Hematopoietic multipotent progenitor cell treated with erythropoietin and hydrocortisone succinate and interleukin-3 and kit ligand, for 17 days (in vitro differentiated cells): ENCODE results near the gene ABHD8.
"Not testable (repeated sequence)": the region's sequence is repeated elsewhere in the genome, so short reads cannot be mapped to it uniquely, and the experiment has no call there.

Experiments used
- DNase-seq: peaks from one replicate; pipeline ENCODE4 v3.0.0-alpha.2; 2015; ENCODE audit warnings: low spot score

The ABHD8 gene

DNA sequence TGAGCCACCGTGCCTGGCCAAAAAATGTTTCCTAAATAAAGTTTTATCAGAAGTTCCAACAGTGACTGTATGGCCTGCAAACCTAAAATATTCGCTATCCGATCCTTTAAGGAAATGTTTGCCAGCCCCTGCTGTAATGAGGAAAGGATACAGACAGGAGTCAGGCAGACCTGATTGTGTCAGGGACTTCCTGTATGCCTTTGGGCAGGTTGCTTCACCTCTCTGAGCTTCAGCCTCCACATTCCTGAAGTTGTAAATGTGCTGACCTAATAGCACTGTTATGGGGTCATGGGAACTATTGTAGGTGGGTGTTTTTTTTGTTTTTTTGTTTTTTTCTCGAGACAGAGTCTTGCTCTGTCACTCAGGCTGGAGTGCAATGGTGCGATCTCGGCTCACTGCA is 6.2 kb downstream of the ABHD8 start:
- DNase-seq = no peak

DNA sequence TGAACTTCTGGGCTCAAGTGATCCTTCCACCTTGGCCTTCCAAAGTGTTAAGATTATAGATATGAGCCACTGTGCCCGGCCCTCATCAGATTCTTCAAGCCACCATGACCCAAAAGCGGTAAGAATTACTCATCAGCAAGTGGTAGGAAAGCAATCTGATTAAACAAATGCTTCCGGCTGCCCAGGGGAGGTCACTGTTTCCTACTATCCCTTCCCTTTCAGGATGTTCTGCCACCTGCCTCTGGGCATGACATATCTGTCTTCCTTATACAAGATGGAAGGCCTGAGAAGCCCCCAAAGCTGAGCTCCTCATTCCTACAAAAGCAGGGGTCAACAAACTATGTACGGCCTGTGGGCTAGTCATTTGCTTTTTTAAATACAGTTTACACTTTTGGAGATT is 7.0 kb downstream of the ABHD8 start:
- no peak for DNase-seq

- not testable (repeated sequence) for DNase-seq
These were observed 7.7 kb downstream of the ABHD8 start for GRCh38 chr19:17295551-17295950.

DNA sequence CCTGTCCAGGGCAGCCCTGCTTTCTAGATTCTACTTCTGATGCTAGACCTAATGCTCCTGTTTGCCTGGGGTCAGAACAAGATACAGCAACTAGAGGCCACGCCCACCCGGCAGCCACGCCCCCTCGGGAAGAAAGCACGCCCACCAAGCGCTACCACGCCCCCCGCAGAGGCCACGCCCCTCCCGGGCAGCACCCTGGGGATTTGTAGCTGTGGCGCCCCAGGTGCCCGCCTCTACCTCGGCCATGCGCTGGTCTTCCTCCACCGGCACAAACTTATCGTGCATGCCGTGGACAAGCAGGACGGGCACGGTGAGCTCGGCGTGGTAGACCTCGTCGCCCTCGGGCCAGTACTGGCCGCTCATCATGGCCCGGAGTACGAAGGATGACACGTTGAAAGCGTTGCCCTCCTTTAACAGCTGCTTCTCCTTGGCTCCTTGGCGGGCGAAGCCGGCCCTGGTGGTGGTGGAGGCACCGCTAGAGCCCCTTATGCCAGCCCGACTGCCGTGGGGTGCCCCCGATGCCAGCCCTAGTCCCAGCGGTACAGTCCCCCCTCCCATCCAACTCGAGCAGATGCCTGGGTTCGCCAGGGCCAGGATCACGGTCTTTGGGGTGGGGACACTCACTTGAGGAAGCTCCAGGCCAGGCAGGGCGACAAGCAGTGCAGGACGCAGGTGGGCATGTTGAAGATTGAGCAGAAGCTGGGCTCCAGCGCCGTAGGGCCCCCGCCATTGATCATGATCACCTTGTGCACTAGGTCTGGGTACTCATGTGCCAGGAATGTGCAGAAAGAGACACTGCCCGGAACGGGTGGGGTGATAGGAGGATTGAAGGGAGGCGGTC is 9.0 kb downstream of the ABHD8 start:
- DNase-seq = peak; percentile 71

DNA sequence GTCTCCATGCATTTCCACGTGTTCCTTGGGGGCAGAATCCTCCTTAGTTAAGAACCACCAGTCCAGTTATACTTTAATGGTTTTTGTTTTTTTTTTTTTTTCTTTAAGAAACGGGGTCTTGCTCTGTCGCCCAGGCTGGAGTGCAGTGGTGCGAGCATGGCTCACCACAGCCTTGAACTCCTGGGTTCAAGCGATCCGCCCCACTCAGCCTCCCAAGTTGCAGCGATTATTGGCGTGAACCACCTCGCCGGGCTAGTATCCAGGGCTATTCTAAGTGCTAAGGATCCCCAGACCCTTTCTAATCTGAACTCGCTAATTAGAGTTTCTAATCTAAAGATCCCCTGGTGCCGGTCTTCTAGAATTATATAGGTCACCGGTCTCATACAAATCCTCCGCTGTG is 9.6 kb downstream of the ABHD8 start:
- no peak for DNase-seq

DNA sequence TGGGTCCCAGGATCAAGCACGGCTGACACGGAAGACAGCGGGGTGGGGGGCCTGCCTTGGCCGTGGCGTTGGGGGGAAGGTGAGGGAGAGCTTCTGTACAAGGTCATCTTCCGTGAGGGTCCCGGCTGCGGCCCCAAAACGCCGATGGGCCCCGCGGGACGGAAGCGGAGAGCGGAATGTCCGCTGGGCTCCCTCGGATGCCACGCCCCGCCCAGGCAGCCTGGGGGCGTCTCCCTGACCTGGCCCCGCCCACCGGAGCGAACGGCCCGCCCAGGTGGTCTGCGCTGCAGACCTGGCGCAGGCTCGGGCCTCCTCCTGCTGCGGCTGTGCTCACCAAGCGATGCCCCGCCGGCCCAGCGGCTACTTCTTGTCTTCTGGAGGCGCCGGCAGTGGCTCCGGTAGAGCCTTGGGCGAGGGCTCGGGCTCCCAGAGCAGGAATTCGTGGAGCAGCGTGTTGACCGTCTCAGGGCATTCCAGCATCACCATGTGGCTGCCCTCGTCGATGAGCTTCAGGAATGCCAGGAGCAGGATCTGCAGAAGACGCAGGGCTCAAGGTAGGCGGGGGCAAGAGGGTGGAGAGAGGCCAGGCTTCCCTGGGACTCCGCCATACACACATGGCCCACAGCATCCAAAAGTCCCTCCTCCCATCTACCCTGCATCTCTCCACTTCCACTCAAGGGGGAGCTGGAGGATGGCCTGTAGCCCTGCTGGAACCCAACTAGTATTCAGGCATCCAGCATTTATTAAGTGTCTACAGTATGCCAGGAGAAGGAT is 10.7 kb downstream of the ABHD8 start:
- DNase-seq = peak; percentile 82

- DNase-seq = peak; percentile 54
These were observed 13.7 kb downstream of the ABHD8 start for GRCh38 chr19:17289489-17289888.

- no peak for DNase-seq
These were observed 16.5 kb downstream of the ABHD8 start for GRCh38 chr19:17286752-17287151.

DNA sequence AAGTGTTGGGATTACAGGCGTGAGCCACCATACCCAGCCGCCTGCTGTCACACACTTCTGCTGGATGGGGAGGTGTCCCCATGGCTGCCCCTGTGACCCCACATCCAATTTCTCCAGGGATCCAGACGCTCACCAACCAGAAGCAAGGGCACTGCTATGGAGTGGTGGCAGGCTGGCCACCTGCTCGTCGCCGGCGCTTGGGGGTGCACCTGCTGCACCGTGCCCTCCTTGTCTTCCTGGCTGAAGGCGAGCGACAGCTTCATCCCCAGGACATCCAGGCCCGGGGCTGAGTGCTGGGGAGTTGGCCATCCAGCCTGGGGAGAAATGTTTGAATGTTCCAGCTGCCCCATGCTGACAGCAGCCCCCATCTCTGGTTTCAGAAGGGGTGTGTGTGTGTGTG is 17.0 kb downstream of the ABHD8 start:
- no peak for DNase-seq

DNA sequence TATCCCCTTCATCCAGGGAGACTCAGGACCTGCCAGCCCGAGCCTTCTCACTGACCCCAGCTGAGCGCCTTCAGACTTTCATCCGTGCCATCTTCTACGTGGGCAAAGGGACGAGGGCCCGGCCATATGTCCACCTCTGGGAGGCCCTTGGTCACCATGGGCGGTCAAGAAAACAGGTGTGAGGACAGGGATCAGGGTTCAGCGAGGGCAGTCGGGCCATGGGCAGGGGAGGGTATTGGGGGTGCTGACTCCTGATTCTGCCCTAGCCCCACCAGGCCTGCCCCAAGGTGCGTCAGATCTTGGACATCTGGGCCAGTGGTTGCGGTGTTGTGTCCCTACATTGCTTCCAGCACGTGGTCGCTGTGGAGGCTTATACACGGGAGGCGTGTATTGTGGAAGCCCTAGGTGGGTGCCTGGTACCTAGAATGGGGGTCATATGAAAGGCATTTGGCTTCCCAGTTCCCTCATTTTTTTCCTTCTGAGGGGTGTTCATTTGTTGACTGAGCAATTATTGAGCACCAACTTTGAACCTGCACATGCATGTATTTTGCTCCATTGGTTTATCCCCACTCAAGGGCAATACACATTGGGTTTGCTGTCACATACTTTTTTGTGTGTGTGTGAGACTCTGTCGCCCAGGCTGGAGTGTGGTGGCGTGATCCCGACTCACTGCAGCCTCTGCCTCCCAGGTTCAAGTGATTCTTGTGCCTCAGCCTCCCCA is 17.6 kb downstream of the ABHD8 start:
- DNase-seq = no peak

DNA sequence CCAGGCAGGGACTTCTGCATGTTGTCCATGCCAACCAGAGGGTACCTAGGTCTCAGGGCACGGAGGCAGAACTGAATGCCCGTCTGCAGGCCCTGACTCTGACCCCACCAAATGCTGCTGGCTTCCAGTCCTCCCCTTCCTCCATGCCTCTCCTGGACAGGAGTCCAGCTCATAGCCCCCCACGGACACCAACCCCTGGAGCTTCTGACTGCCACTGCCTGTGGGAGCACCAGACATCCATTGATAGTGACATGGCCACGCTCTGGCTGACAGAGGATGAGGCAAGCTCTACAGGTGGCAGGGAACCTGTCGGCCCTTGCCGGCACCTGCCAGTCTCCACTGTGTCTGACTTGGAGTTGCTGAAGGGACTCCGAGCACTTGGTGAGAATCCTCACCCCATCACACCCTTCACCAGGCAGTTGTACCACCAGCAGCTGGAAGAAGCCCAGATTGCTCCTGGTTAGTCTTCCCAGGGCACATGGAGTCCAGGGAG is 19.7 kb downstream of the ABHD8 start:
- DNase-seq = no peak

- peak; percentile 90 for DNase-seq
These were observed 20.6 kb downstream of the ABHD8 start for GRCh38 chr19:17282488-17283125.

DNA sequence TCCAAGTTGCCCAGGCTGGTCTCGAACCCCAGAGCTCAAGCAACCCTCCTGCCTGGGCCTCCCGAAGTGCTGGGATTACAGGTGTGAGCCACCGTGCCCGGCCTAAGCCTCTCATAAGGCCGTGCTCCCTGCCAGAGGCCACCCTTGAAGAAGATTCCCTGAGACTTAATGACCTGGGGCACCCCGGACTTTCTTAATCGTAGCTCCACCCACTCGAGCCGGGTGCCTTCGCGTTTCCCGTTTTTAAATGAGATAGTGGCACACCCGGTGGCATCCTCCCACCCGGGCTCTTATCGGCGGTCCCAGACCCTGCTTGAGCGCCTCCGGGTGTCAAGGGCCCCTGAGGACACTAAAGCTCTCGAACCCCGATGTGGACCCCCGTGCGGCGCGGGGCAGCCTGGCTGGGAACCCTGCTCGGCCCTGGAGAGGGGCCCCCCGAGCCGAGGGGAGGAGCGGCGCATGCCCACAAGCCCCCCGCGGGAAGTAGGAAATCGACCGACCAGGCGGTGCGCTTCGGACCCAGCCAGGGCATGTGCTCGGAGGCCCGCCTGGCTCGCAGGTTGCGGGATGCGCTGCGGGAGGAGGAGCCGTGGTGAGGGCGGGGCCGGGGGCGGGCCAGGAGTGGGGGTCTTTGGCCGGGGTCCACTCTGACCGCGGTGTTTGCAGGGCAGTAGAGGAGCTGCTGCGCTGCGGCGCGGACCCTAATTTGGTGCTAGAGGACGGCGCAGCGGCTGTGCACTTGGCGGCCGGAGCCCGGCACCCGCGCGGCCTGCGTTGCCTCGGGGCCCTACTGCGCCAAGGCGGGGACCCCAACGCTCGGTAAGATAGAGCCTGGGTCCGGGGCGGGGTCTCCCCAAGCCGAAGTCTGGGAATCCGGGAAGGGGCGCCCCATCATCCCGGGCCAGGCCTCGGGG is 21.6 kb downstream of the ABHD8 start, which contains the start of gene ANKLE1:
TSS of gene ANKLE1 (plus strand) at position 511 of the 914 bp plus-strand sequence. CDS start at position 531, 20 bp downstream.
- peak; percentile 95 for DNase-seq

- DNase-seq = no peak
These were observed 23.8 kb downstream of the ABHD8 start for GRCh38 chr19:17279436-17279835.

DNA sequence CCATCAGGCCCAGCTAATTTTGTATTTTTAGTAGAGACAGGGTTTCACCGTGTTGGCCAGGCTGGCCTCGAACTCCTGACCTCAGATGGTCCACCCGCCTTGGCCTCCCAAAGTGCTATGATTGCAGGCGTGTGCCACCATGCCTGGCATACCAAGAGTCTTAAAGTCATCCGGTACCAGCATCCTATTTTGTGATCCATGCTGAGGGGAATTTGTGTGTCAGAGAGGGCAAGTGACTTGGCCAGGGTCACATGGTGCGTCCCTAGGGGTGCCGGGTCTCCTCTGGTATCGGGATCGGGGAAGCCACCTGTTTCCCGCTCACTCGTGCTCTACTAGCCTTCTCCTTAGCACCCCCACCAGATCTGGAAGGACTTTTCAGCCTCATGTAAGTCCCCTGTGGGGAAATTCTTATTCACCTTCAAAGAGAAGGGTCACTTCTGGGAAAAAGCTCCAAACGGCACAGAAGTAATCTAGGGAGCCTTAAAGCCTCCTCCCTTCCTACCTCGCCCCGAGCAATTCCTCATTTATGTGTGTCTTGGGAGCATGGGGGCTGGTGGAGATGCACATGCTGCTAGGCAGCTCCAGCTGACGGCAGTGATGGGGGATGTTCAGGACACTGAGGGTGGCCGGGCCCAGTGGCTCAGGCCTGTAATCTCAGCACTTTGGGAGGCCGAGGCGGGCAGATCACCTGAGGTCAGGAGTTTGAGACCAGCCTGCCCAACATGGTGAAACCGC is 27.6 kb downstream of the ABHD8 start:
- DNase-seq = no peak

DNA sequence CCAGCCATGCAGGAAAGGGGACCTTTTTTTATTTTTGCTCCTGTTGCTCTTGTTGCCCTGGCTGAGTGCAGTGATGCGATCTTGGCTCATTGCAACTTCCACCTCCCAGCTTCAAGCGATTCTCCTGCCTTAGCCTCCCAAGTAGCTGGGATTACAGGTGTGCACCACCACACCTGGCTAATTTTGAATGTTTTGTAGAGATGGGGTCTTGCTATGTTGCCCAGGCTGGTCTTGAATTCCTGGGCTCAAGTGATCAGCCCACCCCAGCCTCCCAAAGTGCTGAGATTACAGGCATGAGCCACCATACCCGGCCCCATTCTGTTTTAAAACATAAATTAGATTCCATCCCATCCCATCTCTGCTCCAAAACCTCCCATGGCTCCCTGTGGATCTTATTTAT is 28.3 kb downstream of the ABHD8 start:
- DNase-seq = not testable (repeated sequence)

DNA sequence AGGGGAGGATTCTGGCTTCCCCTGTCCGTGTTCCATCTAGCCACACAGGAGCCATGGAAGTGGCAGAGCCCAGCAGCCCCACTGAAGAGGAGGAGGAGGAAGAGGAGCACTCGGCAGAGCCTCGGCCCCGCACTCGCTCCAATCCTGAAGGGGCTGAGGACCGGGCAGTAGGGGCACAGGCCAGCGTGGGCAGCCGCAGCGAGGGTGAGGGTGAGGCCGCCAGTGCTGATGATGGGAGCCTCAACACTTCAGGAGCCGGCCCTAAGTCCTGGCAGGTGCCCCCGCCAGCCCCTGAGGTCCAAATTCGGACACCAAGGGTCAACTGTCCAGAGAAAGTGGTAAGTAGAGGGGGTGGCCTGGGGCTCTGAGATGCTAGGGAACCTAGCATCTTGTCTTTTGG is 34.5 kb downstream of the ABHD8 start:
- no peak for DNase-seq

DNA sequence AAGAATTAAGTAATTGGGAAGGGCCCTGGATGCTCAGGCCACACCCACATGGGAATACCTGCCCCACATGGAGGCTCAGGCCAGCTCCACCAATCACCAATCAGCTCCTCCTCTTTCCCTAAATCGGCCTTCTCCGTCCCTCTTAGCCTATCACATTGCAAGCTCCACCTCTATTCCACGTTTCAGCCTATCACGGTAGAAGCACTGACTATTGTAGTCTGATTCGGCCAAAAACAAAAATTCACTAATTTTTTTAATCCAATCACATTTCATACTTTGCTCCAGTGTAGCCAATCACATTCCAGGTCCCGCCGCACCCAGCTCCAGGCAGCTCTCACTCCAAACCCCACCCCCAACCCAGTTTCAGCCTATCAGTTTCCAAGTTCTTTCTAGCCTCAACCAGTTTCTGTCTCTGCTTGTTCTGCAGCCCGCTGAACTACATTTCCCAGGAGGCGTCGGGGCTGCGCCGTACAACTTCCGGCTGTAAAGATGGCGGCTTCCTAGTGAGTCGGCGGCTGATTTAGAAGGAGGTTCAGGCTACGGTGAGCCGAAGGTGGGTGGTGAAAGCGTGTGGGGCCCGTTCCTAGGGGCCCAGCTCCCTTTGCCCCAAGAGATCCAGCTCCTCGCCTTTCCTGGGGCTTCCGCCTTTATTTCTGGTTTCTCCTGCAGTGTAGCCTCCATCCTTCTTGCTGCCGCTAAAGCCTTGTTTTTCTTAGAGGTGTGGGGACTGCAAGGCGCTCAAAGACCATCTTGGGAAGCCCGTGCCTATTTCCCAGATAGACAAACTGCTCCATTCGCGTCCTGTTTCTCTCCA is 36.0 kb downstream of the ABHD8 start, which contains the start of gene BABAM1:
TSS of gene BABAM1 (plus strand) at position 469 of the 814 bp plus-strand sequence. CDS start 1,364 bp downstream, outside the sequence.
- DNase-seq = peak; percentile 96

- no peak for DNase-seq
These were observed 36.6 kb downstream of the ABHD8 start for GRCh38 chr19:17266589-17266974.
